ENCODE results near the gene EPAS1.

The EPAS1 gene

GRCh38 chr2:46303233-46303632 is 6.0 kb downstream of the EPAS1 start:
- DNase-seq = no peak

- DNase-seq = no peak
Measured at GRCh38 chr2:46303822-46304221, 6.6 kb downstream of the EPAS1 start.

DNA sequence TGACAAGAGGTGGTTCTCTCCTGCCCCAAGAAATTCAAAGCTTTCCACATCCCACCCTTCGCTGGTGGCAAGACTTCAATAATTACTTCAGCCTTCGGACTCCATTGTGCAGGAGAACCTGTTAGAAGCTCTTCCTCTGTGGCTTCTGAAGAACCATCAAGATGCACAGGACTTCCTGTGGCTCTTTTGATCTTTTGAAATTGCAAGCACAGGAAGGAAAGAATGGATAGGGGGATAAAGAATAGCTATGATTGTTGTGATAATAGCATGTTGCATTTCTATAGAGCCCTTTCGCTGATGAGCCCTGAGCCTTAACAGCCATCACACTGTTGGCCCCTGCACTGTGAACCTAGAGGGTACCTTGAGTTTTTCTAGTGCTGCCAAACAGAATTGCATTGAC is 7.4 kb downstream of the EPAS1 start:
- no peak for DNase-seq

- no peak for DNase-seq
Measured at GRCh38 chr2:46305187-46305586, 8.0 kb downstream of the EPAS1 start.

DNA sequence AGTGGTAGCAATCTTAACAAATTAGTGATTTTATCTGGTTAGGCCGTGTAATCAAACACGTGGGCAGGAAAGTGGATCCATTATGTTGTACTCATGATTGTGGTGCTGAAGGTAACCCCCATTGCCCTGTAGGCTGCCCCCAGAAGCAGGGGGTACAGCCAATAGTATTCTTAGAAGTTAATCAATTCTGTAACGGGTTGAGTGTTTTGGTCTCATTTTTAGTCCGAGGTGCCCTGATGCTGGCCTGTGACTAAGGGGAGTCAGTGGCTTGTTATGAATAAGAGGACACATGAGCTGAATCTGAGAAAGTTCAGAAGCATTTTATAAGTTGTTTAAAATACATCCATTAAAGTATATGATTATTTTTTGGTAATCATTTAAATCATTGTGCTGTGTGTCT is 8.6 kb downstream of the EPAS1 start:
- no peak for DNase-seq

DNA sequence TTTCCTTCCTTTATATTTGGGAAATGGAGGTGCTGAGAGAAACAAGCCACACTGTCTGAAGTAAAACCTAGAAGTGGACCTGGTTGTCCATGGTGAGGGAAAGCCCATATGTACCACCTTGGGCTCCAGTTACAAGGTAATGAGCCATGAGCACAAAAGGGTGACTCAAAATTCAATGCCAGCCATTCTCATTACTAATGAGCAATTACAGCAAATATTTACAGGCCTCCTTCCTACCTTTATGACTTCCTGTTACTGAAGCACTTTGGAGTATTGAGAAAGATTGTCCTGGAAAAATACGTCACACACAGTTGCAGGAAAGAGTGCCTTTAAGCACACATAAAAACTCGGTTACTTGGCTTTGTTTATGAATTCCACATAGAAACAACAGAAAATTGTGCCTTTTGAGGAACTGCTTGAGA is 9.1 kb downstream of the EPAS1 start:
- peak; percentile 66 for DNase-seq

DNA sequence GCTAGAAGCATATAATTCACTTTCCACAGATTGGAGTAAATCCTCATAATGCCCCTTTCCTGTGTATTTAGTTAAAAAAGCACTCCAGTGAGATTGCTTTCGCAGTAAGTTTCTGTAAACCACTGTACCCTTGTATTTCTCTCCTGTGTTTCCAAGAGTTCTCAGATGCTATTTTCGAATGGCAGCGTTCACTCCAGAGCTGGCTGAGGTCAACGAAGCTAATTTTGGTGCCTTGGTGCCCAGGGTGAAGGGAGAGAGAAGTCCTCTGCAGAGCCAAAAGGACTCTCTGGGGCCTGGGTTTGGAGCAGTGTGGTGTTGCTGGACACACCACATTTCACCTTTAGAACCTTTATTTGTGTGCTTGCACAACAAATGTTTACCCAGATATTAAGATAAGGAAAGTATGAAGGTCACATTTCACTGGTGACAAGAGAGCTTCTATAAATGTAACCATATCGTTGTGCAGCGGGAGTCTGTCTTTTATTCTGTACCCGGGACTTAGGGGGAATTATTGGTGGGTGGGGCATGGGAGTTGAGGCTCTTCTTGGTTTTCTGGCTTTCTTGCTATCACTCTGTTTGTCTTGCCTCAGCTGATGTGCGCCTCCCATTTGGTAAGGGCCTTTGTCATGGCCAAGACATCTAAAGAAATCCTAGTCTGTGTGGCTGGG is 9.9 kb downstream of the EPAS1 start:
- DNase-seq = no peak

- DNase-seq = no peak
Measured at GRCh38 chr2:46308081-46308480, 10.9 kb downstream of the EPAS1 start.

DNA sequence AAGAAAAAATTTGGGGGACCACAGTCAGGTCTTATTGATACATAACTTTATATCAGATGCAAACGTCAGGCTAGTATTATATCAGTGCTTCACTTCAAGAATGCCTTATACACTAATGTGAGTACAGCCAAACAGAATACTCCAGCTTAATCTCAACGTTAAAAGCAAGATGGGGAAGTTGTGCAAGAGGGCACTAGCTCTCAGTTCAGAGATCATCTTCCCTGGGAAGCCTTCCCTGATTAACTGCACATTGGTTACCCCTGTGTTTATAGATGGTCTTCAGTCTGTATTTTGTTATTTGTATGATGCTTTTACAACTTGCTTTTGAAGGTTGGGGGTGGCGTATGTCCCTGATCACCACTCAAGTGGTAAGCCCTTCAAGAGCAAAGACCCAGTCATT is 11.4 kb downstream of the EPAS1 start:
- no peak for DNase-seq

DNA sequence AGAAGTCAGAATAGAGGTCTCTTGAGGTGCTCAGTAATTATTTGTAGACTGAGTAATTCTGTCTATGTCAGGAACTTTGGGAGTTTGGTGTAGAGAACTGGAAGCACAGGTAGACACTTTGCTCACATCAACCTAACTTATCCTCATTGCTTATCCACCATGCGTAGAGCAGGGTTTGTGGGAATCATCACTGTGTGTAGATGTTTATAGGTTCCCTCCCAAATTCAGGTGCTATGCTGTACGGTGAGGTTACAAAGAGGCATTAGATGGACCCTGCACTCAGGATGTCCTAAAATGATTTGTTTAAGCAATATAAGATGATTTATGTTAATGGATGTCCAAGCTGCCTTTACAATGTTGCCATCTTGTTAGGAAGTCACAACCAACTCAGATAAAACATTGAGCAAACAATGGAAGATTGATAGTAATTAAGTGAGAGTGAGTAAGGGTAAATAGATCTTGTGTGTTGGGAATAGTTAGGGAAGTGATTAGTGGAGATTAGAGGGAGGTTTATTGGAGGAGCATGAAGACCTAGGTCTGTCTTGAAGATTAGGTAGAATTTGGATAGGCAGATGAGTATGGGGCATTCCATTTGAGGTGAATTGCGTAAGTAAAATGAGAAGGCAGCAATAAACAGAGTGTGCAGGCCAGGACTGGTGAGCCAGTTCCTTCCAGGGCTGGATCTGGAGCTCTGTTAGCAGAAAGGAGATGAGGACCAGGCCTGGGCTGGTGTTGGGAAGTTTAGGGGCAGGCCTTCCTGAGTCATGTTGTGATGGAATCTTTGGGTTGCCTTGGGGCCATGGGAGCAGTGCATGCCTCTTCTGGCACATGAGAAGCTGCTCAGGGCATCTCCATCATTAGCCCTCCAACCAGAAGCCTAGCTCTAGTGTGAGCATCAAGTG is 12.1 kb downstream of the EPAS1 start:
- no peak for DNase-seq

- DNase-seq = no peak
Measured at GRCh38 chr2:46310446-46310845, 13.2 kb downstream of the EPAS1 start.

- no peak for DNase-seq
Measured at GRCh38 chr2:46311651-46312223, 14.5 kb downstream of the EPAS1 start.

DNA sequence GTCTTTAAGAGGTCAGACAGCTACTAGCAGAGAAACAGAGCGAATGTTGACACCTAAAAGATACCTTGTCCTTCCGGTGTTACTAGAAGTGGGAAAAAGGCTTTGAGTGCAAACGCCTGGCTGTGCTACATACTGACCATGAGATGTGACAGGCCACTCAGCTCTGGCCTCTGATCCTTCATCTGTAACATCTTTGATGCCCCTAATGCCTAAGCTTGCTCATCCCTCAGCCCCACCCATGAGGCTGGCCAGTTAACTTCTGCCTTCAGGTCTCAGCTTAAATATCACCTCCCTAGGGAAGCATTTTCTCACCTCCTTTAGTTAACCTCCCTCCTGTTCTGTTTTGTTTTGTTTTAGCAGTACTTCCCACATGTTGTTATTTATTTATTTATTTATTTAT is 15.9 kb downstream of the EPAS1 start:
- no peak for DNase-seq

DNA sequence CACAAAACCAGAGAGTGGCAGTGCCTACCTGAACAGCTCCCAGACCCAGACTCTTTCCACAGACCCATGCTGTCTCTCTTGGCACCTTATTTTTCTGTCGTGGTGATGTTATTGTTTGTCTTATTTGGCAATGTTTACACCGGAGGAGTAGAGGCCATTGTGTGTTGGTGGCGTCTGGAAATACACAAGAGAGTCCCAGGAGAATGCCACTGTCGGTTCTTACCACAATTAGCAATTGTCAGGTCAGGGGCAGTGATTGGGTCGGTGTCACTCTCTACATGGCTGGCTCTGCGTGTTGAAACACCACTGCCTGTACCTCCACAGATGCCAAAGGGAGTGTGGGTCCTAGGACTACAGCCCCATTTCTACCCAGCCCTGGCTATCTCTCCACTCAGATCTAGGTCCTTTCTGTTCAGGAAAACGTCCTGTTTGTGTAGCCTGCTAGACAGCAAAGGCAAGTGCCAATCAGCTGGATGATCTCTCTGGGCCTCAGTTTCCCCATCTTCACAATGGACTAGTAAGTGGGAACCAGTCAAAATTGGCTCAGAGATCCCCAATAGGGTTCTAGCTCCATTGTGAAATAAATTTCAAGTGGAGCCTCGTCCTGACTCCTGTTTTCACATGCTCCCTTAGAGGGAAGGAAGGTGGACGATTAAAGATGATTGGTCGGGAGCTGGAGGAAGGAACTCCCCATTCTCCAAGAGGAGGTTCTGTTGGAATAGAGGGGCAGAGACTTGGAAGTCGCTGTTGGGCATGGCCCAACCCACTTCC is 17.0 kb downstream of the EPAS1 start:
- no peak for DNase-seq

DNA sequence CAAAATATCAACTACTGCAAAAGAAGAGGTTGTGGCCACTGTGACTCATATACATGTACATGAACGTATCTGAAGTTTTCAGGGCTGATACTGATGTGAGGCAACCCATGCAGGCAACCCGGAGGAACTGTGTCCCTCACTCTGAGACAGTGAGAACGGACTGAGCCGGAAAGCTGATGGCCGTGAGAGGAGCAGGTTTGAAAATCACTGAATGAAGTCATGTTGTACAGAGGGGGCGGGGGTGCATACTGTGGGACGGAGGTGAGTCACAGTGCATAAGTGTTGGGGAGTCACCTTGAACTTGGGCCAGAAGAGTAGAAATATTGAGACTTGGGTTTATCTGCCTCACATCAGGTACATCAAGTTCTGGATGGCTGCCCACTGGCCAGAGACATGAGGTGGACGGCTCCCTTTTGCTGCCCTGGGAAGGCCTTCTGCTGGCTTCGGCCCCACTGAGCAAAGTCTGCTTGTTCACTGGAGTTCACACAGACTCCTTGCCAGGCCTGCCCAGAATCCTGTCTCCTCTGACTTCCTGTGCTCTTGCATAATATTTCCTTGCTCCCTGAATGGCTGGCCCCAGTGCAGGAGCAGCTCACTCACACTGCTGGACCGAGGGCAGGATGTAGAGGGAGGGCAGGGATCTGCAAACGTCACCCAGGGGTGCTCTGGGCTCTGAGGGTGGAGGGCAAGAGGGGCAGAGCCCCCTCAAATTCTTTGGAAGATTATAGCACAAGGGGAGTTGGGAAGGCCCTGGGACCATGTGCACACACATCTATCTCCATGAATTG is 18.1 kb downstream of the EPAS1 start:
- DNase-seq = no peak

- DNase-seq = no peak
Measured at GRCh38 chr2:46317094-46317486, 19.9 kb downstream of the EPAS1 start.

- peak; percentile 55 for DNase-seq
Measured at GRCh38 chr2:46318579-46319460, 21.6 kb downstream of the EPAS1 start.

DNA sequence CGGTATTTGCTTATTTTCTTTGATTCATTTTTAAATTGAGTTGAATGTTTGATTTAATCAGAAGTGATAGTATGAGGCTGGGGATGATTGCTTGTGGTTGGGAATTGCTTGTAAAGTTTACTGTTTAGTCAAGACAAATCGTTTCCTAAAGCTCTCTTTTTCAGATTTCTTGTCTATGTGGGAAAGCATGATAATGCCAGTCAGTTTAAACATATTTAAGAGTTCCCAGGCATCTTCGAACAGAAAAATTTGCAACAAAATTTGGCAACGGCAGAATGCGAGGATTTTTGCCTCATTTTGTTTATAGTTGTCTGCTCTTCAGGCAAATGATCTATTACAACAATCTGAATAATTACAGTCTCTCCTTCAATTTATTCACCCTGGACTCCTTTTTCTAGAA is 22.5 kb downstream of the EPAS1 start:
- DNase-seq = no peak

DNA sequence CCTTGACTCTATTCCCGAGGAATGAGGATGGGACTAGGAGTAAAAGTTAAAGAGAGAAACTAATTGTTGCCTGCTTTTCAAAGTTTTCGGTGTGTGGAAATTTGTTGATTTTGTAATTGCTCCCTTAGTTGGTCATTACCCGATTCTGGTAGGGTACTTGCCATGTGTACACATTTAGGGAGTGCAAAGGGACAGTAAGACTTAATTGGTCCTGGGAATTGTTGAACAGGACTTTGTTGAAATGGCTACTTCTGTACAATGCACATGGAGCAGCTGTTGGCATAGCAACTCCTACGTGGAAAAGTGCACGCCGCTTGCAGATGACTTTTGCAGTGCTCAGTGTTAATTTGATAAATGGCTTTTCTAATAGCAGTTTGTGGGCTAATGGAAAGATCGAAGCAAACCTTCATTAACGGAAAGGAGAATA is 22.9 kb downstream of the EPAS1 start:
- no peak for DNase-seq

GRCh38 chr2:46323730-46324129 is 26.5 kb downstream of the EPAS1 start:
- no peak for DNase-seq

- DNase-seq = no peak
Measured at GRCh38 chr2:46325182-46325928, 28.1 kb downstream of the EPAS1 start.
